GM21576 (cell line): Measurements from ENCODE around the gene PPFIA1.
A peak's percentile ranks its signal among the peaks of the same experiment; 100 is the strongest.

Experiments
- ATAC-seq: cut with Tn5 transposase; IDR thresholded peaks from one replicate; pipeline ENCODE4 v1.9.1; 2021; ENCODE audit warnings: mild to moderate bottlenecking, moderate library complexity; ENCODE audit not compliant: unreplicated experiment

Gene PPFIA1

GRCh38 chr11:70270104-70270876 lies at the start of gene PPFIA1:
Gene PPFIA1 (plus strand): TSS chr11:70270690. CDS start chr11:70272173, 1,483 bp downstream.
- peak; percentile 85 for ATAC-seq

GRCh38 chr11:70220920-70221319 lies 49.6 kb upstream of the PPFIA1 start:
- no peak for ATAC-seq

- no peak for ATAC-seq
Measured at GRCh38 chr11:70225681-70226177, 44.8 kb upstream of the PPFIA1 start.

- ATAC-seq: no peak
Measured at GRCh38 chr11:70226183-70226582, 44.3 kb upstream of the PPFIA1 start.

- ATAC-seq: no peak
Measured at GRCh38 chr11:70226967-70227366, 43.5 kb upstream of the PPFIA1 start.

- no peak for ATAC-seq
Measured at GRCh38 chr11:70229737-70230136, 40.8 kb upstream of the PPFIA1 start.

- ATAC-seq: no peak
Measured at GRCh38 chr11:70230151-70230839, 40.2 kb upstream of the PPFIA1 start.

- no peak for ATAC-seq
Measured at GRCh38 chr11:70230840-70231710, 39.4 kb upstream of the PPFIA1 start.

- no peak for ATAC-seq
Measured at GRCh38 chr11:70233034-70233433, 37.5 kb upstream of the PPFIA1 start.

GRCh38 chr11:70233511-70233934 lies 37.0 kb upstream of the PPFIA1 start:
- ATAC-seq: no peak

GRCh38 chr11:70233962-70234361 lies 36.5 kb upstream of the PPFIA1 start:
- ATAC-seq: no peak

GRCh38 chr11:70240337-70240736 lies 30.2 kb upstream of the PPFIA1 start:
- ATAC-seq: no peak

GRCh38 chr11:70241709-70242108 lies 28.8 kb upstream of the PPFIA1 start:
- no peak for ATAC-seq

- no peak for ATAC-seq
Measured at GRCh38 chr11:70242885-70243284, 27.6 kb upstream of the PPFIA1 start.

- no peak for ATAC-seq
Measured at GRCh38 chr11:70243912-70244652, 26.4 kb upstream of the PPFIA1 start.

GRCh38 chr11:70244698-70245097 lies 25.8 kb upstream of the PPFIA1 start:
- no peak for ATAC-seq

- ATAC-seq: no peak
Measured at GRCh38 chr11:70246196-70246595, 24.3 kb upstream of the PPFIA1 start.

GRCh38 chr11:70247042-70247709 lies 23.3 kb upstream of the PPFIA1 start:
- ATAC-seq: no peak

GRCh38 chr11:70247710-70248072 lies 22.8 kb upstream of the PPFIA1 start:
- ATAC-seq: no peak
